Measurements from ENCODE around the gene SMIM24. TPM values are rescaled to one million over a fixed set of nuclear protein-coding genes. Genes with fewer than 3 reads are reported as not detected.

The SMIM24 gene
- total and polyA plus RNA-seq, 9 of the 15 experiments (the other 6 are each of a cell fraction or from before 2014, with no cell fraction given): 0.45 to 12.3 (median 1.4) TPM; not detected in 1

DNA sequence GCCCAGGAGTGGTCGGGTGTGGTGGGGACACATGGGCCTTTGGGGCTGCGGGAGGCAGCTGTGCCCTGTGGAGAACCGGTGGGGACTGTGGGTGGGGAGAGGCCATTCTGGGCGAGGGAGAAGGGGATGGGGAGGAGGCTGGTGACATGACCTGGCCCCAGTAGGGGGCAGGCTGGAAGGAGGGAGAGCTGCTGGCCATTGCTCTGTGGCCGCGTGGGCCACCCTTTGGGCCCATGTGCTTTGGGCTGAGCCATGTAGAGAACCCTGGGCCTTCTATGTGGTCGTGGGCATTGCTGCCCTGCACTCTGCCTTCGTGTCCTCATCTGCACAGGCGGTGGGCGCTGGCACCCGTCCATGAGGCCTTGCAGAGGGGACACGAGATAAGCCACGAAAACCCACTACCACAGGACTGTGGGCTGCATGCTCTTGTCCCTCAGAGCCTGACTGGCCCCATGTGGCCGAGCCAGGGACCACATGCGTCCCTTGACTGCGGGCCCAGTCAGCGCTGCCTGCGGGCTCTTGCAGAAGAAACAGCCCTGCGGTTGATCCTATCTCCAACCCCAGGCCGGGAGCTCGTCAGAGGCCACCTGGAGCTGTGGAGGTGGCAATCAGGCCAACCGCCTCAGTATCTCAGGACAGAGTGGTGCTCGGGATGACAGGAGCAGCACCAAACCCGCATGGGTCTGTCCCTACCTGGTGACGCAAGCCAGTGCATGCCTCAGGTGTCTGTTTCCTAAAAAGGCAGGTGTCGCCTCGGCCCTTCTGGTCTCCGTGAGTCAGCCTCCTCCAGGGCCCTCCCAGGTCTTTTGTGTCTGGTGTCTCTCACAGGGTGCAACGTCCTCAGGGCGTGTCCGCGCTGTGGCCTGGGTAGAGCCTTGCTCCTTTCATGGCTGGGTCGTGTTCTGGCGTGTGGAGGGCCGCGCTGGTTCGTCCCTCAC, 40.1 kb upstream of the SMIM24 start (continued):
- TF ChIP-seq, protein P1, sequence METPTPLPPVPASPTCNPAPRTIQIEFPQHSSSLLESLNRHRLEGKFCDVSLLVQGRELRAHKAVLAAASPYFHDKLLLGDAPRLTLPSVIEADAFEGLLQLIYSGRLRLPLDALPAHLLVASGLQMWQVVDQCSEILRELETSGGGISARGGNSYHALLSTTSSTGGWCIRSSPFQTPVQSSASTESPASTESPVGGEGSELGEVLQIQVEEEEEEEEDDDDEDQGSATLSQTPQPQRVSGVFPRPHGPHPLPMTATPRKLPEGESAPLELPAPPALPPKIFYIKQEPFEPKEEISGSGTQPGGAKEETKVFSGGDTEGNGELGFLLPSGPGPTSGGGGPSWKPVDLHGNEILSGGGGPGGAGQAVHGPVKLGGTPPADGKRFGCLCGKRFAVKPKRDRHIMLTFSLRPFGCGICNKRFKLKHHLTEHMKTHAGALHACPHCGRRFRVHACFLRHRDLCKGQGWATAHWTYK (CRISPR knock-in tag; IDR thresholded peaks at IDR 0.05): peak; percentile 98
- TF ChIP-seq, protein P2, sequence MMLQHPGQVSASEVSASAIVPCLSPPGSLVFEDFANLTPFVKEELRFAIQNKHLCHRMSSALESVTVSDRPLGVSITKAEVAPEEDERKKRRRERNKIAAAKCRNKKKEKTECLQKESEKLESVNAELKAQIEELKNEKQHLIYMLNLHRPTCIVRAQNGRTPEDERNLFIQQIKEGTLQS (IDR thresholded peaks at IDR 0.05): peak; percentile 84
- TF ChIP-seq, protein P2 (CRISPR knock-in tag; conservative IDR thresholded peaks at IDR 0.05): peak; percentile 86
- TF ChIP-seq DPF2 (IDR thresholded peaks at IDR 0.05) (peak; percentile 86), ZKSCAN1 (IDR thresholded peaks at IDR 0.05; ENCODE audit: low read depth, low read length) (0 out of 2 replicates have a peak, but pooled peaks have one; percentile 55), HSF4 (CRISPR knock-in tag; IDR thresholded peaks at IDR 0.05; ENCODE audit: borderline replicate concordance) (no peak), ZNF224 (CRISPR knock-in tag; IDR thresholded peaks at IDR 0.05) (0 out of 2 replicates have a peak, but pooled peaks have one; percentile 81), YY1 (IDR thresholded peaks at IDR 0.05; ENCODE audit: borderline replicate concordance in 1 of 3, control insufficient read depth in 1 of 3, extremely low read depth in 1 of 3, insufficient read depth in 3 of 3, insufficient read length in 1 of 3, insufficient replicate concordance in 2 of 3, low read depth in 1 of 3, low read length in 2 of 3) (peak in 1 of 3 experiments; percentile 21), SIX5 (IDR thresholded peaks at IDR 0.05; ENCODE audit: borderline replicate concordance in 1 of 2, insufficient read depth in 1 of 2, low read depth in 1 of 2, low read length in 2 of 2) (no peak), CREM (IDR thresholded peaks at IDR 0.05; ENCODE audit: low read depth) (peak; percentile 87; the same call in 1 of the 2 replicates), FUS (optimal IDR thresholded peaks at IDR 0.05; ENCODE audit: low read depth, low read length) (no peak), MBD2 (IDR thresholded peaks at IDR 0.05; ENCODE audit: borderline replicate concordance, low read depth) (peak; percentile 51; the same call in 1 of the 2 replicates), ZNF780A (CRISPR knock-in tag; IDR thresholded peaks at IDR 0.05) (no peak), MAZ (CRISPR knock-in tag; conservative IDR thresholded peaks at IDR 0.05 in 1 of 2, IDR thresholded peaks at IDR 0.05 in 1 of 2) (peak; percentile 44 to 84; a peak in 1 of 4 replicates), SETDB1 (IDR thresholded peaks at IDR 0.05; ENCODE audit: low read length) (no peak), NFE2 (IDR thresholded peaks at IDR 0.05; ENCODE audit: low read depth) (0 out of 2 replicates have a peak, but pooled peaks have one; percentile 32), MXI1 (IDR thresholded peaks at IDR 0.05; ENCODE audit: low read depth, low read length) (0 out of 2 replicates have a peak, but pooled peaks have one; percentile 9), NONO (IDR thresholded peaks at IDR 0.05; ENCODE audit: low read depth in 2 of 2, low read length in 1 of 2) (peak in 1 of 2 experiments; percentile 59; a peak in 1 of 4 replicates), ZNF12 (CRISPR knock-in tag; IDR thresholded peaks at IDR 0.05) (peak; percentile 75; the same call in 1 of the 2 replicates)
- TF ChIP-seq, protein P3, sequence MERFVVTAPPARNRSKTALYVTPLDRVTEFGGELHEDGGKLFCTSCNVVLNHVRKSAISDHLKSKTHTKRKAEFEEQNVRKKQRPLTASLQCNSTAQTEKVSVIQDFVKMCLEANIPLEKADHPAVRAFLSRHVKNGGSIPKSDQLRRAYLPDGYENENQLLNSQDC (CRISPR knock-in tag; IDR thresholded peaks at IDR 0.05): no peak
- TF ChIP-seq, protein P4, sequence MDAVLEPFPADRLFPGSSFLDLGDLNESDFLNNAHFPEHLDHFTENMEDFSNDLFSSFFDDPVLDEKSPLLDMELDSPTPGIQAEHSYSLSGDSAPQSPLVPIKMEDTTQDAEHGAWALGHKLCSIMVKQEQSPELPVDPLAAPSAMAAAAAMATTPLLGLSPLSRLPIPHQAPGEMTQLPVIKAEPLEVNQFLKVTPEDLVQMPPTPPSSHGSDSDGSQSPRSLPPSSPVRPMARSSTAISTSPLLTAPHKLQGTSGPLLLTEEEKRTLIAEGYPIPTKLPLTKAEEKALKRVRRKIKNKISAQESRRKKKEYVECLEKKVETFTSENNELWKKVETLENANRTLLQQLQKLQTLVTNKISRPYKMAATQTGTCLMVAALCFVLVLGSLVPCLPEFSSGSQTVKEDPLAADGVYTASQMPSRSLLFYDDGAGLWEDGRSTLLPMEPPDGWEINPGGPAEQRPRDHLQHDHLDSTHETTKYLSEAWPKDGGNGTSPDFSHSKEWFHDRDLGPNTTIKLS (IDR thresholded peaks at IDR 0.05; ENCODE audit: borderline replicate concordance, low read depth): 0 out of 2 replicates have a peak, but pooled peaks have one; percentile 72
